CD4-positive, alpha-beta T cell treated with Interleukin-4 for 1 hour (primary cell): Measurements from ENCODE around the gene JPH4.
A peak's percentile ranks its signal among the peaks of the same experiment; 100 is the strongest.
"Not testable (repeated sequence)": the region's sequence is repeated elsewhere in the genome, so short reads cannot be mapped to it uniquely, and the experiment has no call there.

Source experiments
- DNase-seq, 2 donors: peaks; one replicate each; pipeline ENCODE4 v3.0.0-alpha.2; 2020 to 2022

JPH4 gene

DNA sequence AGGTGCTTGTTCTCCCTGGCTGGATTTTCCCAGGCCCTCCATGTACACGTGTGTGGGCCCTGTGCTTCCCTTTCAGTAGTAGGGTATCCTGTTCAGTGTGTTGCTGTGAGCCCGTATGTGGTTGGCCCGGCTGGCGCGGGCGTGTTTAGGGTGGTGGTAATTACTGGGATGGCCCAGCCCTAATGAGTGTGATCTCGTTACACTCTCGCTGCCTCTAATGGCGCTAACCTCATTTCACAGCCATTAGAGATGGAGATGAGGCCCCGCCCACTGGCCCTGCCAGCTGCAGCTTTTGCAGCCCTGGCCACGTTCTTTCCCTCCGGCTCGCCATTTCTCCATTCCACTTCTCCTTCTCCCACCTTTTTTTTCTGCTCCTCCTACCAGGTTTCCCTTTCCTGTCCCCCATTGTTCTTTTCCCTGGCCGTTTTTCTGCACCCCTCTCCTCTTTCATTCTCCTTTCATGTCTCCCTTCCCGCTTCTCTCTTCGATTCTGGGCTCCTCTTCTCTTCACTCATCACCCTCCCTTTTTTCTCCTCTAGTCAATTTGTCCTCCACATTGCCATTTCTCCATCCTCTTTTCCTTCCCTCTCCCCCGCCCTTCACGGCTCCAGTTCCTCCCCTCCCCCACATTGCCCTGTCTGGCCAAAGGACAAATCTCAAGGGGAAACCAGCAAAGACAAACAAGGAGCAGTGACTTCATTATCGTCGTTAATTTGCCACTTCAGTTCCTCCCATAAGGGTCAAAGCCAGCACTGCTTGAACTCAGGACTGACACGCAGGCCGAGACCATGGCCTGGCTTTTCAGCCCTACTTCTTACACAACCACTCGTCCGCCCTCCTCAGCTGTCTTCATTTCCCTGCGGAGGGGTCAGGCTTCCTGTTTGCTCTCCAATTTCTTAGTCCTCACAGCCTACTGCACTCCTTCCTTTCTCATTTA is 33.8 kb downstream of the JPH4 start:
- DNase-seq: no peak

DNA sequence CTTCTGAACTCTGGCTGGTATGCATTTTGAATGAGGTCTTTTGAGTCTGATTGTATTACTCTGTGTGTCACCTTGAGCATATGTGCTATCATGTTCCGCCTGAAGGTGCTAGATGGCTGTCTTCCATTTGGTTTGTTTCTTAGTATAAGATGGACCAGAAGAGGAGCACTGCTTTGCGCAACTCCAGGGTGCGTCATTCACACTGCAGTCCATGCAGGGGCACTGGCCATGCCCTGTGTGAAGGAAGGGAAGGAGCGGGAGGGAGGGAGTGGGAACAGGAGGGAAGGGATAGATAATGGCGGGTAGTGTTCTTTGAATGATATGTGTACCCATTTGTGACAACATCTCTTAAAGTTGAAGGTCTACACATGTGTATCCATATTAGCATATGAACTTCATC is 35.2 kb downstream of the JPH4 start:
- no peak for DNase-seq

DNA sequence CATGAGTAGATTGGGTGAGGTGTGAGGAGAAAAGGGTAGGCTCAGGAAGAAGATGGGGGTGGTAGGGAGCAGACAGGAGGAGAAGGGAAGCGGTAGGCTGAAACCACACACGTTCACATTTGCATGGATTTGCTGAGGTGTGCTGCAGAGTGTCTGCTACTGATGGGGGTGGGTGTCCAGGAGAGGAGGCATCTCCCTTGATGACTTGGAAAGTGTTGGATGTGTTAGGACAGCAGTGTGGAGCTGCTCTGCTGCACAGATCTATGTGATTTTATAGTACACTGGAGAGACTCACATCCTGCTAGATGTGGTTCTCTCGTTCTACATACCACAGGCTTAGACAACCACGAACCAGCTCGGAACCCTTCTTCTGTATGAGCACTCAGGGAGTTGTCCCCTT is 36.3 kb downstream of the JPH4 start:
- DNase-seq: no peak

GRCh38 chr14:23540141-23540469 is 38.5 kb downstream of the JPH4 start:
- no peak for DNase-seq

GRCh38 chr14:23539248-23540140 is 39.1 kb downstream of the JPH4 start:
- peak in 1 of 2 donors; percentile 57 for DNase-seq

DNA sequence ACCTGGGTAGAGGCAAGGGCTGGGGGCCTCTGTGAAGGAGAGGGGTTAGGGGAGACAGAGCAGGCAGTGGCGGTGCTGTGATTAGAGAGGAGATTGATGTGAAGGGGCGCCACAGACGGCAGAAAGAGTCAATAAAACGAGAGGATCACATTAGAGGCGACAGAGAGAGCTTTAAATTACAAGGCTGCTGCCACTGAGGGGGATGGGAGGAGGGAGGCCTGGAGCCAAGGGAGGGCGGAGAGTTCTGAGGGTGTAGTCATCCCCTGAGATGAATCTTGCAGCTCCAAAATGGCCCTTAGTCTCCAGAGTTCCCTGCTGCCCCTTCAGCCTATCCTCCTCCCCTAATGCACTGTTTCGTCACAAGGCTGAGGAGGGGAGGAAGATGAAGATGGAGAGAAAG is 39.8 kb downstream of the JPH4 start:
- DNase-seq: no peak

- DNase-seq: no peak
Measured at GRCh38 chr14:23538050-23538718, 40.4 kb downstream of the JPH4 start.

DNA sequence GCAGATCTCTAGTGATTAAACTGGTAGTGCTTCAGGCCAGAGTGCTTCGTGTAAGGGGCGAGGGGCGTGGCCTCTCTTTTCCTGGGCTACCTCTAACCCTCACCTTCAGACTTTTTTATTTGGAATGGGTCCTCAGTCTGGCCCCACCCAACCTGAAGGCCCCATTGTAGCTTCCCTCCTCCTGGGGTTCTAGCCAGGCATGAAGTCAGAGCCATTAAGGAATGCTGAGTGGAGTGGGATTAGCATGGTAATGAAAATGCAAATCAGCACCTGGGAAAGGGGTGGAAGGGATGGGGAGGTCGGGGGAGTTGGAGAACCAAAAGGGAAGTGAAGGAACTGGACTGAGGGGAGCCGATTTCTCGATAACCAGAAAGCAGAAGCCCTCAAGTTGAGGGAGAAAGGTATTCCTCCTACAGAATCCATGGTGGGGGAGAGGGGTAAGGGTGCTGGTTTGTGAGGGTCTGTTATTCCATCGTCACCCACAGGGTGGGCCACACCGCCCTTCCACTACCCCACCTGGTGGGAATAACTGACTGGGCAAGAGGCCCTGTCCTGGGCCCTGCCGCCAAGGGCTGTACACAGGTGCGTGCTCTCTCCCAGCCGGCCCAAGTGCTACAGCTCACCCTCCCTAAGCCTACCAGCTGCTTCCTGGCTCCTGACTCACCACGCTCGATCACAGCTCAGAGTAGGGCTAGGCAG is 41.1 kb downstream of the JPH4 start:
- no peak for DNase-seq

- DNase-seq: not testable (repeated sequence)
Measured at GRCh38 chr14:23536906-23537305, 41.7 kb downstream of the JPH4 start.

- no peak for DNase-seq
Measured at GRCh38 chr14:23536494-23536893, 42.1 kb downstream of the JPH4 start.

GRCh38 chr14:23535943-23536342 is 42.6 kb downstream of the JPH4 start:
- DNase-seq: no peak

DNA sequence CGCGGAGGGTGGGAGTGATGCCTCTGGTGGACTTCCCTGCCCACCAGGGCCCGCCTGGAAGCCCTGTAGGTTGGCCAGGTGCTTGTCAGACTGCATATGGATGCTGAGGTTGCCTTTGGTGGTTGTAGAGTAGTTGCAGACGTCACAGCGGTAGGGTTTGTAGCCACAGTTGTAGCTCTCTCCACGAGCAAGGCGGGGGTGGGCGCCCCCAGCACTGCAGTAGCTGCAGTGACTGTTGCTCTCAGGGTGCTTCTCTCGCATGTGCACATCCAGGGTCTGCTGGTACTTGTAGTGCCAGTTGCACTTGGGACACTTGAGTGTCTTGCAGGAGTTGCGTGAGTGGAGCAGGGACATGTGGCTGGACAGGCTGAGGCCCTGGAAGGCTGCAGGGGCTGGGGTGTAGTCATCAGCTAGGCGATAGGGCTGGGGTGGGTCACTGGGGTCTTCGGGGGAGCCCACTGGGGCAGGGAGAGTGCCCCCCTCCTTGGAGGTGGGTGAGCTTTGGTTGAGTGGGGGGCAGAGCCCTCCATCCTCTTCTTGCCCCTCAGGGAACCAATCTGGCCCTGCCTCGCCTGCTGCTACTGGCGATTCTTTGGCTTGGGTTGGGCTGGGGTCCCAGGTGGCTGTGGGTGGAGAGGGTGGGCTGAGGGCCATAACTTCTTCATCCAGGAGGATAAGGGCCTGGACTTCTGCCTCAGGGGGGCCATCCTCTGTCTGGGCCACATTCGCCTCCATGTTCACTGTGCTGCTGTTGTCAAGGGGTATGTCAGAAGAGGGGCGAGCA is 44.7 kb downstream of the JPH4 start:
- DNase-seq: no peak

GRCh38 chr14:23532658-23533057 is 45.9 kb downstream of the JPH4 start:
- DNase-seq: no peak

- DNase-seq: no peak
Measured at GRCh38 chr14:23531391-23531790, 47.2 kb downstream of the JPH4 start.

GRCh38 chr14:23530375-23531055 is 48.1 kb downstream of the JPH4 start:
- DNase-seq: no peak

DNA sequence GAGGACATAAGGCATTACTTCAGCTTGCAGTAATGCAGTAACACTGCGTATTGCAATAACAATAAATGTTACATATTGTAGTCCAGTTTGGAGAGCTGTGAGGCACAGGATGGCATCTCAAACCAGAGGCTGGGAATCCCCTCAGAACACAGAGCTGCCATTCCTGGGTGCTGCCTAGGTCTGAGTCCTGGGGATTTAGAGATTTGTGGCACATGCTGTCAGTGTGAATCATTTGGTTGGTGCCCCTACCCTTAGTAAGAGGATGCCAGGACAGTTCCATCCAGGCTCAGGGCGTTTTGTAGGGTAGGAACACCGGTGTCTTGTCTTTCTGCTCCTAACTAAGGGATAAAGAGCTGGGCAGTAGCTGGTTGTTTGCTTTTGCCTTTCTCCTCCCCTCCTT is 49.6 kb downstream of the JPH4 start:
- DNase-seq: no peak

DNA sequence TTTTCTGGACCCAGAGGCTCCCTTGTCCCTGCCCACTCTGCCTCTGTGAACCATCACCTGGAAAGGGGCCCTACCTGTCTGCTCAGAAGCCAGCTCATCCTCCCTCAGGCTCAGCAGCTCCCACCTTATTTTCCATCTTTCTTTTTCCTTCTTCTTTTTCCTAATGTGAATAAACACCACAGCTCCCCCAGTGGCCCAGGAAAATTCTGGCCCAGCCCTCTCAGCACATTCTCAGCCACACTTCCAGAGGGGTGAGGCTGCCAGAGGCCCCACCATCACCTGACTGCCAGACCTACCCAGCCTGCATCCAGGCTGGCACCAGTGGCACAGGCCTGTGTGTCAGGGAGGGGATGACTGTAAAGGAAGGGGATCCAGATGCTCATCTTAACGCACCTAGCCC is 50.0 kb downstream of the JPH4 start:
- DNase-seq: no peak

DNA sequence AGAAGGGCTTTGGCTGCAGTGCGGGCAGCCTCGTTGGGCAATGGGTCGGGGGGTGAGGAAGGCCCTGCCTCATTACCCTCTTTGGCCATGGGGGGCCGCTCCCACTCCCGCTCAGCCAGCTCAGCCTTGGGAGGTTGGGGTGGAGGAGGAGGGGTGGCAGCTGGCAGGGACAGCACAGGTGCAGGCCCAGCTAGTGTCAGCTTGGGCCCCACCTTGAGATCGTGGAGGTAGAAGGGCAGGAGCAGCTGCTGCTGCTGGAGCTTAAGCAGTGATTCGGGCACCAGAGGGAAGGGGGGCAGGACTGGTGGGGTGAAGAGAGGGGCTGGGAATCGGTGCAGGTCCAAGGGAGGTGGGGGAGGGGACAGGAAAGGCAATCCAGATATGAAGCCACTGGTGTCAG is 53.0 kb downstream of the JPH4 start:
- no peak for DNase-seq

GRCh38 chr14:23524954-23525353 is 53.6 kb downstream of the JPH4 start:
- DNase-seq: no peak

GRCh38 chr14:23523229-23524016 is 55.2 kb downstream of the JPH4 start:
- DNase-seq: no peak
